ENCODE data around the gene STPG4.

STPG4 gene

GRCh38 chr2:47179388-47179787, 24.3 kb upstream of the STPG4 start:
- Histone ChIP-seq H3K4me3 (replicated peaks; ENCODE audit: low read depth, low read length) (no peak overlapping the region), H3K27me3 (replicated peaks; ENCODE audit: control insufficient read depth, insufficient read depth, low read length) (no peaks in the 10 kb centered on the region), H3K36me3 (ENCODE audit: control insufficient read depth, insufficient read depth, low read length) (no peaks in the 10 kb centered on the region)
- no peak for DNase-seq (ENCODE audit: extremely low read depth, insufficient read length)
- TF ChIP-seq, protein P1, sequence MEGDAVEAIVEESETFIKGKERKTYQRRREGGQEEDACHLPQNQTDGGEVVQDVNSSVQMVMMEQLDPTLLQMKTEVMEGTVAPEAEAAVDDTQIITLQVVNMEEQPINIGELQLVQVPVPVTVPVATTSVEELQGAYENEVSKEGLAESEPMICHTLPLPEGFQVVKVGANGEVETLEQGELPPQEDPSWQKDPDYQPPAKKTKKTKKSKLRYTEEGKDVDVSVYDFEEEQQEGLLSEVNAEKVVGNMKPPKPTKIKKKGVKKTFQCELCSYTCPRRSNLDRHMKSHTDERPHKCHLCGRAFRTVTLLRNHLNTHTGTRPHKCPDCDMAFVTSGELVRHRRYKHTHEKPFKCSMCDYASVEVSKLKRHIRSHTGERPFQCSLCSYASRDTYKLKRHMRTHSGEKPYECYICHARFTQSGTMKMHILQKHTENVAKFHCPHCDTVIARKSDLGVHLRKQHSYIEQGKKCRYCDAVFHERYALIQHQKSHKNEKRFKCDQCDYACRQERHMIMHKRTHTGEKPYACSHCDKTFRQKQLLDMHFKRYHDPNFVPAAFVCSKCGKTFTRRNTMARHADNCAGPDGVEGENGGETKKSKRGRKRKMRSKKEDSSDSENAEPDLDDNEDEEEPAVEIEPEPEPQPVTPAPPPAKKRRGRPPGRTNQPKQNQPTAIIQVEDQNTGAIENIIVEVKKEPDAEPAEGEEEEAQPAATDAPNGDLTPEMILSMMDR (IDR thresholded peaks at IDR 0.05; ENCODE audit: insufficient read depth, low read length, poor library complexity, severe bottlenecking): no peak

- Histone ChIP-seq H3K27me3 (replicated peaks; ENCODE audit: control insufficient read depth, insufficient read depth, low read length) (no peaks in the 10 kb centered on the region), H3K36me3 (ENCODE audit: control insufficient read depth, insufficient read depth, low read length) (no peaks in the 10 kb centered on the region), H3K4me3 (replicated peaks; ENCODE audit: low read depth, low read length) (no peak overlapping the region)
- TF ChIP-seq, protein P1 (IDR thresholded peaks at IDR 0.05; ENCODE audit: insufficient read depth, low read length, poor library complexity, severe bottlenecking): no peak
- no peak for DNase-seq (ENCODE audit: extremely low read depth, insufficient read length)
Measured at GRCh38 chr2:47178341-47178740, 23.2 kb upstream of the STPG4 start.

GRCh38 chr2:47177043-47177565, 22.0 kb upstream of the STPG4 start:
- TF ChIP-seq, protein P1 (IDR thresholded peaks at IDR 0.05; ENCODE audit: insufficient read depth, low read length, poor library complexity, severe bottlenecking): no peak
- no peaks in the 10 kb centered on the region for H3K36me3 ChIP-seq (ENCODE audit: control insufficient read depth, insufficient read depth, low read length)
- no peaks in the 10 kb centered on the region for H3K27me3 ChIP-seq (replicated peaks; ENCODE audit: control insufficient read depth, insufficient read depth, low read length)
- no peak for DNase-seq (ENCODE audit: extremely low read depth, insufficient read length)
- H3K4me3 ChIP-seq (replicated peaks; ENCODE audit: low read depth, low read length): peak overlapping the region; percentile 71

- no peak for DNase-seq (ENCODE audit: extremely low read depth, insufficient read length)
- Histone ChIP-seq H3K27me3 (replicated peaks; ENCODE audit: control insufficient read depth, insufficient read depth, low read length) (no peaks in the 10 kb centered on the region), H3K4me3 (replicated peaks; ENCODE audit: low read depth, low read length) (peak overlapping the region; percentile 71), H3K36me3 (ENCODE audit: control insufficient read depth, insufficient read depth, low read length) (no peaks in the 10 kb centered on the region; the same call in 1 of the 2 replicates)
- TF ChIP-seq, protein P1 (IDR thresholded peaks at IDR 0.05; ENCODE audit: insufficient read depth, low read length, poor library complexity, severe bottlenecking): no peak
Measured at GRCh38 chr2:47174733-47175361, 19.7 kb upstream of the STPG4 start.

GRCh38 chr2:47173986-47174732, 19.1 kb upstream of the STPG4 start:
- H3K27me3 ChIP-seq (replicated peaks; ENCODE audit: control insufficient read depth, insufficient read depth, low read length): no peaks in the 10 kb centered on the region
- TF ChIP-seq, protein P1 (IDR thresholded peaks at IDR 0.05; ENCODE audit: insufficient read depth, low read length, poor library complexity, severe bottlenecking): no peak
- no peak for DNase-seq (ENCODE audit: extremely low read depth, insufficient read length)
- peak overlapping the region; percentile 71 for H3K4me3 ChIP-seq (replicated peaks; ENCODE audit: low read depth, low read length)
- H3K36me3 ChIP-seq (ENCODE audit: control insufficient read depth, insufficient read depth, low read length): no peaks in the 10 kb centered on the region; the same call in 1 of the 2 replicates

Data from GM06990 (cell line).